Measurements from ENCODE around the gene ATP1A4. TPM values are rescaled to one million over a fixed set of nuclear protein-coding genes. Genes with fewer than 3 reads are reported as not detected.

The ATP1A4 gene
- total and polyA plus RNA-seq, 2 of the 13 experiments (the other 11 are each of a cell fraction or from before 2014, with no cell fraction given): not detected

- Histone ChIP-seq H2AFZ (ENCODE audit: low read length) (no peak overlapping the region), H3K4me2 (ENCODE audit: low read depth, low read length) (no peak overlapping the region), H3K9me3 (ENCODE audit: low read length) (no peaks in the 10 kb centered on the region), H3K27ac (ENCODE audit: extremely low read length, insufficient read depth, low read length) (no peak overlapping the region), H3K4me3 (replicated peaks in 1 of 3; ENCODE audit: insufficient read depth in 1 of 3, low read depth in 2 of 3, low read length in 3 of 3) (no peak overlapping the region), H3K36me3 (replicated peaks in 1 of 2; ENCODE audit: control insufficient read depth in 1 of 2, insufficient read depth in 2 of 2, low read length in 2 of 2) (no peaks in the 10 kb centered on the region), H3K4me1 (ENCODE audit: insufficient read depth, low read length) (peaks cover 3% of the 10 kb centered on the region), H4K20me1 (ENCODE audit: insufficient read depth, low read length) (no peaks in the 10 kb centered on the region), H3K27me3 (ENCODE audit: control insufficient read depth in 1 of 2, insufficient read depth in 2 of 2, low read length in 2 of 2) (no peaks in the 10 kb centered on the region), H3K9ac (ENCODE audit: insufficient read depth, low read depth, low read length) (no peak overlapping the region), H3K79me2 (ENCODE audit: insufficient read depth, low read length) (no peaks in the 10 kb centered on the region)
- BruUV-seq (replicated peaks): no TSS peak
- TF ChIP-seq ZFY (CRISPR knock-in tag; IDR thresholded peaks at IDR 0.05) (no peak), PRMT3 (CRISPR knock-in tag; IDR thresholded peaks at IDR 0.05; ENCODE audit: borderline replicate concordance, low read depth) (no peak), MAFF (IDR thresholded peaks at IDR 0.05; ENCODE audit: low read depth, low read length) (no peak), RORA (CRISPR knock-in tag; IDR thresholded peaks at IDR 0.05) (no peak), MLX (CRISPR knock-in tag; IDR thresholded peaks at IDR 0.05) (no peak), ZNF251 (CRISPR knock-in tag; IDR thresholded peaks at IDR 0.05) (no peak), ETV6 (CRISPR knock-in tag; conservative IDR thresholded peaks at IDR 0.05) (no peak), ZNF333 (CRISPR knock-in tag; IDR thresholded peaks at IDR 0.05; ENCODE audit: borderline replicate concordance) (no peak), ISX (CRISPR knock-in tag; conservative IDR thresholded peaks at IDR 0.05) (no peak), ZNF780A (CRISPR knock-in tag; IDR thresholded peaks at IDR 0.05) (no peak)
- in situ Hi-C loops (cut with HindIII; ENCODE audit: extremely low pct_ligation_motif_present, low pct_unique_long_range_greater_than_20kb): no loop called here
- ATAC-seq (no peak), DNase-seq (ENCODE audit: low spot score) (no peak), FAIRE-seq (no peak)
- WGBS (ENCODE audit: low lambda C conversion rate): 64% methylated on average over 8 of the region's 8 CpGs
- ChIA-PET CTCF (ENCODE audit: low intra/inter-chr PET ratio, low total read pairs) (no interaction called here), POLR2A (no interaction called here)
- intact Hi-C loops (cut with micrococcal nuclease; ENCODE audit: unreplicated experiment): no loop called here
Observed at GRCh38 chr1:160137216-160137862, 14.1 kb upstream of the ATP1A4 start.

Data from HepG2 (cell line).